SU-DHL-6 (cell line): Measurements from ENCODE around the gene NEK6.

Experiments
- CTCF ChIP-seq: fragments of 200-600 bp; sonication (generic); IDR thresholded peaks from one replicate; pipeline ENCODE4 v1.5.1; 2017; ENCODE audit warnings: antibody characterized with exemption, mild to moderate bottlenecking, low read length, moderate library complexity; ENCODE audit not compliant: insufficient read depth, poor library complexity, severe bottlenecking
- EZH2phosphoT487 ChIP-seq: fragments of 200-600 bp; sonication (generic), shearing (Covaris generic); conservative IDR thresholded peaks from 2 replicates; pipeline ENCODE4 v1.6.1; 2018; ENCODE audit warnings: mild to moderate bottlenecking, antibody characterized with exemption, low read length, moderate library complexity, mixed read lengths

DNA sequence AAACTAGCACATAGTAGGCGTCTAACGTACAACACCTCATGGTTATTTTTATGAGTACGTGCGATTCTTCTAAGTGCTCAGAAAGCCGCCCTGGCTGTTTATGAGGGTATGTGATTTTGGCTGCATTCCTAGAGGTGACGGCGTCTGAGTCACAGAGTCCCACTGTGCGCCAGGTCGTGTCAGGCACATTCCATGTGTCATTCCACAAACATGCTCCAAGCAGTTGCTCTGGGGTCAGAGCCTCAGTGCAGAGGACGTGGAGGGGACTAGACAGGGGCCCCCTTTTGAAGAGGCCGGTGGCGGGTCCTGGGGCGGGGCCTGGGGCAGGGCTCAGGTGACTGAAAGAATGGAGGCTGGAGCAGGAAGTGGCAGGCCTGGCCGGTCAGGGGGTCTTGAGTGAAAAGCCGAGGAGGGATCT is 51.9 kb downstream of the NEK6 start:
- TF ChIP-seq CTCF, result no peak
- TF ChIP-seq EZH2phosphoT487, result no peak
